Natural killer cell treated with Interleukin-12 subunit alpha and Interleukin-12 subunit beta and Interleukin-15 and Interleukin-18, amount 100 ng/mL, for 72 hours (primary cell): ENCODE results near the gene ATP6AP2. TPM values are rescaled to one million over a fixed set of nuclear protein-coding genes. Genes with fewer than 3 reads are reported as not detected.

Source experiments
- ATAC-seq, 2 donors: fragments of 150-1000 bp; cut with Tn5 transposase in 1 of 2; sonication (Bioruptor Pico), chemical (Tn5 transposase) in 1 of 2; 2 replicates each; pipeline ENCODE4 v1.10.0; 2021
- DNase-seq: peaks from one replicate; pipeline ENCODE4 v3.0.0; 2022; ENCODE audit warnings: low spot score
- H3K27ac Mint-ChIP-seq, 2 donors: 1 replicate in 1 of 2; 2 replicates in 1 of 2; pipeline ENCODE4 v1.8.0; 2022; ENCODE audit warnings: mixed read lengths in 2 of 2, mild to moderate bottlenecking in 1 of 2, moderate library complexity in 1 of 2
- H3K27me3 Mint-ChIP-seq, 2 donors: 1 replicate in 1 of 2; 2 replicates in 1 of 2; pipeline ENCODE4 v1.8.0; 2022; ENCODE audit warnings: mixed read lengths in 2 of 2
- H3K36me3 Mint-ChIP-seq: one replicate; pipeline ENCODE4 v1.8.0; 2022; ENCODE audit warnings: mixed read lengths
- H3K4me1 Mint-ChIP-seq, 2 donors: 1 replicate in 1 of 2; 2 replicates in 1 of 2; pipeline ENCODE4 v1.8.0; 2022; ENCODE audit warnings: low read depth in 2 of 2, mixed read lengths in 2 of 2, mild to moderate bottlenecking in 1 of 2
- H3K4me3 Mint-ChIP-seq: one replicate; pipeline ENCODE4 v1.8.0; 2022; ENCODE audit warnings: mixed read lengths
- H3K9me3 Mint-ChIP-seq: 2 replicates; pipeline ENCODE4 v1.8.0; 2022; ENCODE audit warnings: mixed read lengths
- total RNA-seq, 2 donors: library from RNA; stranded (reverse); gene quantifications; one replicate each; pipeline ENCODE4 v1.2.3, GENCODE V29; 2022

ATP6AP2 gene, protein sequence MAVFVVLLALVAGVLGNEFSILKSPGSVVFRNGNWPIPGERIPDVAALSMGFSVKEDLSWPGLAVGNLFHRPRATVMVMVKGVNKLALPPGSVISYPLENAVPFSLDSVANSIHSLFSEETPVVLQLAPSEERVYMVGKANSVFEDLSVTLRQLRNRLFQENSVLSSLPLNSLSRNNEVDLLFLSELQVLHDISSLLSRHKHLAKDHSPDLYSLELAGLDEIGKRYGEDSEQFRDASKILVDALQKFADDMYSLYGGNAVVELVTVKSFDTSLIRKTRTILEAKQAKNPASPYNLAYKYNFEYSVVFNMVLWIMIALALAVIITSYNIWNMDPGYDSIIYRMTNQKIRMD
- 10 to 100 TPM; 49.5 to 80.0 TPM for total RNA-seq

DNA sequence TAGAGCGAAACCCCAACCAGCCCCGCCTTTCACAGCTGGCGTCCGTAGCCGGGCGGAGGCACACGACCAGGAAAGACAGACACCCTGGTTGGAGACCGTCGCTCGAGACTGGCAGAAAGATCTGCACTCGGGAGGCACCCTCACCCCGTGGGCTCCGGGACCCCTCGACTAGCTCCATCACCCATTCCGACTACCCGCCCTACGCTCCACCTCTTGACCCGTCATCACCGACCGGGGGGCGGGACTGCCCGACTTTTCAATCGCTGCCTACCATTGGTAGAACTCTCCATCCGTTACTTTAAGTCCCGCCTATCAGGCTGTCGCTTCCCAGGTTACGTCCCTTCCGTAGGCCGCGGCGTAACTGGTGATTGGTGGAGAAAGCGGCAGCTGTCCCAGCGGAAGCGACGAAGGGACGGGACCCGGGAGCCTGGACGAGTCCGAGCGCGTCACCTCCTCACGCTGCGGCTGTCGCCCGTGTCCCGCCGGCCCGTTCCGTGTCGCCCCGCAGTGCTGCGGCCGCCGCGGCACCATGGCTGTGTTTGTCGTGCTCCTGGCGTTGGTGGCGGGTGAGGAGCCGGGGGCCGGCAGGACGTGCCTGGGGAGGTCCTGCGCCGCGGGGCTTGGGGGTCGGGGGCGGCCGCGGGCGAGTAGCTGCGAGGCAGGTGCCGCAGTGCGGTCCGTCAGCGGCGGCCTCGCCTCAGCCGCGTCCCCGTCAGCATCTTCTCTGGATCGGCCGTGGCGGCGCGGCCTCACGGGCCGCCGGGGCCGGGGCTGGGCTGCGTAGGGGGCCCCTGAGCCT lies at the start of gene ATP6AP2:
Gene ATP6AP2 (plus strand): TSS at position 434 of the 799 bp plus-strand sequence. CDS start 96 bp downstream, at position 530.
- Mint-ChIP-seq H3K27me3 (peaks cover 0 to 15% of the 10 kb centered on the region in 2 donors), H3K36me3 (no peaks in the 10 kb centered on the region), H3K4me1 (peaks cover 25 to 26% of the 10 kb centered on the region in 2 donors), H3K9me3 (no peaks in the 10 kb centered on the region), H3K27ac (peak within 1 kb of the TSS; percentile 88 to 92), H3K4me3 (peak within 1 kb of the TSS; percentile 95)
- ATAC-seq, result peak; percentile 97 to 98
- peak; percentile 93 for DNase-seq

DNA sequence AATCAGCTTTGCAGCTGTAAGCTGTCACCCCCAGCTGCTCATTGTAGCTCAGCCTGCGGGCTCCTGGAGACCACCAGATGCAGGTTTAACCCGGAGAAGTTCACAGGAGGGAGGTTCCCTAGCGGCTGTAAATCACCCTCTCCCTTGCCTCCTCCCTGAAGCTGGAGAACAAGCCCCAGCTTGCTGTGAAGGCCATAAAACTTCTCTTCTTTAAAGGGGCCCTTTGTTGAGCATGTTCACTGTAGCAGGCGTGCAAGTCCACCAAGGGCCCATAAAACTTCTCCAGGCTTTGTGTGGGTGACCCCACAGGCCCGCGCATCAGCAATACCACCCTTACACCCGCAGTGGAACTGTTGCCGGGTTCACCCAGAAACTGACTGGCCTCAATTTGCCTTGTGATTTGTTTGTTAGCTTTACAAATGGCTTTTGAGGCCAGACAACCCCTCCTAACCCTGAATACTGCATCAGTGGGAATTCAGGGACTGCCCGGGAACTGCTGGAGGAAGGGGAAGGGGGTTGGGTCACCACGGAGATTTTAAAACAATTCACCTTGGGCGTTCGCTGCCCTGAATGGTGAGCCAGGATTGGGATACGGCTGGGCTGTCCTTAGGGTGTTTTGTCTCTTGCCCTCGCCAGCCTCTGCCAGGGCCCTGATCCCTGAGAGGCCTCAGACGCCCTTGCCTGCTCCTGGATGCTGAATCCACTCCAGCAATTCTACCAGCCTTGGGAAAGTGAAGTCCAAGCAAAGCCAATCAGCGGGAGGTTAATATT lies 49.5 kb upstream of the ATP6AP2 start:
- DNase-seq, result no peak
- H3K27me3 Mint-ChIP-seq, result peaks cover 0 to 33% of the 10 kb centered on the region in 2 donors
- no peaks in the 10 kb centered on the region for H3K9me3 Mint-ChIP-seq
- no peak for ATAC-seq
- no peak overlapping the region for H3K27ac Mint-ChIP-seq
- no peaks in the 10 kb centered on the region for H3K4me1 Mint-ChIP-seq
- H3K36me3 Mint-ChIP-seq, result no peaks in the 10 kb centered on the region
- no peak overlapping the region for H3K4me3 Mint-ChIP-seq

DNA sequence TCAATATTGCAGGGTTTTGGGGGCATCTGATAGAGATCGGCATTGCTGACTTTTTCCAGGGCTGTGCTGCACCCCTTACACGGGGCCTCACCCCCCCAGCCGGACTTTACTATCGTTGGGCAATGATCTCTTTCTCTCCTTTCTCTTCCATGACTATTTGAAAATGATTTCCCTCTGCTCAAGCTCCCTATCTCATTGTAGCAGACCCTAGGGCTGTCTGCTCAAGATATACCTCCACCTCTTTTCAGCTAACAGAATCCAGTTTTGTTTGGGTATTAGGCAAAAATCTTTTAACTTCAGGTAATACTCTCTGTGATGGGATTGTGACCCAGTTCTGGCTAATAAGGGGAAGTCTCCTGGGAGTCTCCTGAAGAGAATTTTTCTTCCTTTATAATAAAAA lies 43.5 kb upstream of the ATP6AP2 start:
- DNase-seq (no peak), ATAC-seq (no peak)
- no peak overlapping the region for H3K4me3 Mint-ChIP-seq
- peaks cover 14 to 21% of the 10 kb centered on the region in 2 donors for H3K4me1 Mint-ChIP-seq
- H3K9me3 Mint-ChIP-seq, result no peaks in the 10 kb centered on the region
- H3K36me3 Mint-ChIP-seq, result no peaks in the 10 kb centered on the region
- H3K27me3 Mint-ChIP-seq, result peaks cover 0 to 45% of the 10 kb centered on the region in 2 donors
- H3K27ac Mint-ChIP-seq, result no peak overlapping the region

DNA sequence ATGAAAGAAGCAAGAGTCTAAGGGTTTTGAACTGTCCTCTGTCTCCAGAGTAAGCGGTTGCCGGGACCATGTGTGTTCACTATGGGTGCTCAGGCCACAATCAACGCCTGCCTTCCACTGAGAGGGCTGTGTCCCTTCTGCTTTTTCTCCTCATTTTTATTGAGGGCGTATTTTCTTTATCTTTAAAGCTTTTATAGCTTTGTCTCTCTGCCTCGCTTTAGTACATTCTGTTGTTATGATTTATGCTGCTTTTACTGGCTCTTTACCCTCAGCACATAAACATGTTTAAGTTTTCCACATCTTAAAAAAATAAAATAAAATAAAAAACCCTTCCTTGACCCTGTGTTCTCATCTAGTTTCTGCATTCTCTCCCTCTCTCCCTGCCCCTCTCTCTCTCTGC lies 42.4 kb upstream of the ATP6AP2 start:
- ATAC-seq (no peak), DNase-seq (no peak)
- no peaks in the 10 kb centered on the region for H3K9me3 Mint-ChIP-seq
- H3K36me3 Mint-ChIP-seq, result no peaks in the 10 kb centered on the region
- H3K27ac Mint-ChIP-seq, result no peak overlapping the region
- no peak overlapping the region for H3K4me3 Mint-ChIP-seq
- peaks cover 14 to 21% of the 10 kb centered on the region in 2 donors for H3K4me1 Mint-ChIP-seq
- H3K27me3 Mint-ChIP-seq, result peaks cover 0 to 42% of the 10 kb centered on the region in 2 donors

DNA sequence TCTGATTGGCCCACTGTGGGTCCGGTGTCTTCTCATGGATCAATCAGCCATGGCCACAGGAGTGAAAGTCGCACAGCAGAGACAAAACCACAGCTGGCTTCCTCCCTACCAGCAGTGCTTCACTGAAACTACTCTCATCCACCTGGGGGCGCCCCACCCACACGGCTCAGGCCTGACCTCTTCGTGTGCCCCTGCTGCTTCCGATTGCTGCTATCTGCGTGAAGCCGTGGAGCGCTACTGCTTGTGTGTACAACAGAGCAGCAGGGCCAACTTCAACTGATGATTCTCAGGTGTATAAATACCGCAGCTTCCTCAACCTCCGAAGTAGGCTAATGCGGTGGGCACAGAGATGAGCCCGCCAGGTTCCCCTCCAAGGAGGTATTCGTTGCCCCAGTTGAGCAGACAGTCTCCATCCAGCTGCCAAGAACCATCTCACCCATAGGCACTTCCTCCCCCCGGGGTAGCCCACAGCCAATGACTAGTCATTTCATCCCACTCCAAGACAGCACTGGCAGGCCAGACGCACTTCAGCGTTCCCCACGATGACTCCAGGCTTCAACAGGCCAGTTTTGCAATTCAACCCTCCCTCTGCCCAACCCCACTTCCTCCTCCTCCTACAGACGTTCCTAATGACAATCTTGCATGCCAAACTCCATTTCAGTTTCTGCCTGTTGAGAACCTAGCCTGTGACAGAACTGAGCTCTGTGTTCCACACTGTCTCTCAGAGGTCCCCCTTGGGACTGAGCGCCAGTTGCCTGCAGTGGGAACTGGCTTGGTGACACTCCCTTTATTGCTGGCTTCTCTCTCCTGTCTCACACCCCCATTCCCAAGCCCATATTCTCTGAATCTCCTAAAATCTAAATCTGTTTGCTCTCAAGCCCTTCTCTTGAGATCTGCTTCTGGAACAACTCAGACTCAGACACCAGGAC lies 41.3 kb upstream of the ATP6AP2 start:
- Mint-ChIP-seq H3K36me3 (no peaks in the 10 kb centered on the region), H3K27ac (peak overlapping the region; percentile 9 to 33), H3K27me3 (peaks cover 0 to 38% of the 10 kb centered on the region in 2 donors), H3K9me3 (no peaks in the 10 kb centered on the region), H3K4me1 (peaks cover 20 to 28% of the 10 kb centered on the region in 2 donors), H3K4me3 (peak overlapping the region; percentile 67)
- ATAC-seq (peak; percentile 74 to 92), DNase-seq (no peak)

DNA sequence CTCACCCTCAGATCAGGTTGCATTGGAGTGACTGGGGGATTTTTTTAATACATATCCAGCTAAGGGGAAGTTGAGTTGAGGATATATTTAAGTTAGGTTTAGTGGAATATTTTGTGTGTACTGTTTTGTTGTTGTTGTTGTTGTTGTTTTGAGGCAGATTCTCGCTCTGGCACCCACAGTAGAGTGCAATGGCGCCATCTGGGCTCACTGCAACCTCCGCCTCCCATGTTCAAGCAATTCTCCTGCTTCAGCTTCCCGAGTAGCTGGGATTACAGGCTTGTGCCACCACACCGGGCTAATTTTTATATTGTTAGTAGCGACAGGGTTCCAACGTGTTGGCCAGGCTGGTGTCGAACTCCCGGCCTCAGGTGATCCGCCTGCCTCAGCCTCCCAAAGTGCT lies 38.6 kb upstream of the ATP6AP2 start:
- no peak for DNase-seq
- Mint-ChIP-seq H3K9me3 (no peaks in the 10 kb centered on the region), H3K4me3 (no peak overlapping the region), H3K27me3 (peaks cover 0 to 31% of the 10 kb centered on the region in 2 donors), H3K4me1 (peaks cover 20 to 28% of the 10 kb centered on the region in 2 donors), H3K27ac (no peak overlapping the region), H3K36me3 (no peaks in the 10 kb centered on the region)
- no peak for ATAC-seq

DNA sequence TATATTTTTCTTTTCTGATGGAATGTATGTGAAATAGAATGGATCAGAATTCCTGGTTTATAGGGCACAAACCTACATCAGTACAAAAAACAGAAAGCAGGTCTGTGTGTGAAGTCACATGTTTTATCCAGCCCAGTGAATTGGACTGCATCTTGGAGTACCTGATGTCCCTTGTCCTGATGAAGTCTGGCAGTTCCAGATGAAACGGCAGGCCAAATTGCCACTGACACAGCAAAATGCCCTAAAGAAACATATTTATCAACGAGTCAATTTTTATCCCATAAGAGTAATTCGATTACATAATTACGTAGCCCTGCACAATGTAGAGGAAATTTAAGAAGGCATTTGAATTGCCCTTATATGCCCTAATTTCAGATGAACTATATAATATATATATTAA lies 37.8 kb upstream of the ATP6AP2 start:
- ATAC-seq, result no peak
- H3K27me3 Mint-ChIP-seq, result peaks cover 0 to 27% of the 10 kb centered on the region in 2 donors

DNA sequence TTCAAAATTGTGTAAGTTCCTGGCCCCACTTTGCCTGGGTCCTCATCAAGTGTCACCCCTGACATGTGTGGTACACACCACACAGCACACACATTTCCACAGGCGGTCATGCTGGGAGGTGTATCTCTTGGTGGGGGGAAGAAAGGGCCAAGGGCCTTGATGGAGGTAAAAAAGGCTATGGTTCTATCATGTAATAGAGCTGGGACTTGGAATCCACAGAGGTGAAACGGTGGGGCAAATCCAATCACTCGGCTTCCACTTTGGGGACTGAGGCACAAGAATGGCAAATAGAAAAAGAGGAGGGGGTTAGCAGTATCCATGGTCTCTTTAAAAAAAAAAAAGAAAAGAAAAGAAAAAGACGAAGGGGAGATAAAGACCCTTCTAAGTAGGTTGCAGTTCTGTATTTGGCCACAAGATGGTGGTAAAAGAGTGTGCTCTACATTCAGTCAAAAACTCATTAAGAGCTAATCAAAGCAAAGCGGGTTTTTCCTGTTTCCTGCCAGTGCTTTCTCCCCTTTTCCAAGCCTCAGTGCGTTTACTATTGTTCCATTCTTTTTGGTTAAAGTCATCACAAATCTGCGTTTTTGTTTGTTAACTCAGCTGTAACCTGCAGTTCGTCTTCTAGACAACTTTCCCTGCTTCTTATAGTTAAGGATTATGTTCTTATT lies 37.0 kb upstream of the ATP6AP2 start:
- Mint-ChIP-seq H3K4me3 (no peak overlapping the region), H3K27ac (no peak overlapping the region), H3K9me3 (no peaks in the 10 kb centered on the region), H3K4me1 (peaks cover 20 to 25% of the 10 kb centered on the region in 2 donors), H3K36me3 (no peaks in the 10 kb centered on the region), H3K27me3 (peaks cover 0 to 21% of the 10 kb centered on the region in 2 donors)
- no peak for DNase-seq
- no peak for ATAC-seq

More for the DNA sequence above, 37.8 kb upstream of the ATP6AP2 start:
- no peak for DNase-seq
- H3K27ac Mint-ChIP-seq, result no peak overlapping the region
- no peaks in the 10 kb centered on the region for H3K36me3 Mint-ChIP-seq
- peaks cover 20 to 28% of the 10 kb centered on the region in 2 donors for H3K4me1 Mint-ChIP-seq
- H3K9me3 Mint-ChIP-seq, result no peaks in the 10 kb centered on the region
- no peak overlapping the region for H3K4me3 Mint-ChIP-seq

DNA sequence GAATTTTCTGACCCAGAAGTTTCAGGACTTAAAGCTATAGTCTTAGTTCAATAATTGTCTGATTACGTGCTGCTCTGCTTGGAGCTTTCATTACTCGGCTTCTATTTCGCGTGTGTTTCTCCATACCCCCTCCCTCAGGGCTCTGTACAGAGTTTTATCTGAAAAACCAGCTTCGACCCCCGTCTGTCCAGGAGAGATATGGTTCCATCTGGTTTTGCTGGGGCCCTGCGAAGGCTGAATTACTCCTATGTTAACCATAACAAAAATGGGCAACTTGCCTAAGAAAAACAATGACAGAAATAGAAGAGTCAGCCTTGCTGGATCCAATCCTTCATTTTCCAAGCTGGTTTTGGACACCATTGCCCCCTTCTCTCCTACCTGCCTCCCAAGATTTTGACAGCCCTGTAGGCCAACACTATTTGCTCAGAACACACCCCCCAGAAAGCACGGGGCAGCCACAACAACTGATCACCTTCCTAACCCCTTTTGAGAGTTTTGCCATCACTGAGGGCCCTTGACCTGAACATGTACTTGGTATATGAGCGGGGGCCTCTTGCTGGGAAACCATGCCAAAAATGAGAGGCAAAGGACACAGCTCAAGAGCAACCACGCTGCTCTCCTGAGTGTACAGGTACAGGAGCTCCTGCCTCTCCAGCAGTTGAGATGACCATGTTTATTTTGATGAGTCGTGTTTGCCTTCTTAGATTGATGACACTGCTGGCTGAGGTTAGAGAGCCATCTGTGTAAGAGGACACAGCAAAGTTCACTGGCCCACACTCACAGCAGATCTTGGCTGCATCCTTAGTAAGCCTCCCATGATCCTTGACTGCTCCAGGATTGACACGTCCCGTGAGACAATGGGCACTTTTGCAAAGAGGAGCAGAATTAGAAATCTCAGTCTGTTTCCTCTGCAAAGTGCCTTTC lies 36.2 kb upstream of the ATP6AP2 start:
- Mint-ChIP-seq H3K4me3 (no peak overlapping the region), H3K4me1 (peaks cover 13 to 17% of the 10 kb centered on the region in 2 donors), H3K36me3 (no peaks in the 10 kb centered on the region), H3K9me3 (no peaks in the 10 kb centered on the region), H3K27me3 (peaks cover 0 to 14% of the 10 kb centered on the region in 2 donors), H3K27ac (no peak overlapping the region)
- ATAC-seq, result no peak
- DNase-seq, result no peak

DNA sequence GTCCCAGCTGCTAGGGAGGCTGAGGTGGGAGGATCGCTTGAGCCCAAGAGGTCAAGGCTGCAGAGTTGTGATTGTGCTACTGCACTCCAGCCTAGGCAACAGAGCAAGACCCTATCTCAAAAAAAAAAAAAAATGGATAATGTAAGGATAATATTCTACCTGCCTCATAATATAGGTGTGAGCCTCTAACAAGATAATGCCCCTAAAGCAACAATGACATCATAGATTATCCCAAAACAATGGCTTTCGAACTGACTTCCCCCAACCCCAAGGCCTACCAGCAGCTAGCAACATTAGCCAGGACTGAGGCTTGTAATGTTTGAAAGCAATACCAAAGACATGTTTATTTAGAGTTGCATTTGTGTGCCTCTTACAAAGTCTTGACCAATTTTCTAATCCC lies 33.9 kb upstream of the ATP6AP2 start:
- H3K9me3 Mint-ChIP-seq, result no peaks in the 10 kb centered on the region

DNA sequence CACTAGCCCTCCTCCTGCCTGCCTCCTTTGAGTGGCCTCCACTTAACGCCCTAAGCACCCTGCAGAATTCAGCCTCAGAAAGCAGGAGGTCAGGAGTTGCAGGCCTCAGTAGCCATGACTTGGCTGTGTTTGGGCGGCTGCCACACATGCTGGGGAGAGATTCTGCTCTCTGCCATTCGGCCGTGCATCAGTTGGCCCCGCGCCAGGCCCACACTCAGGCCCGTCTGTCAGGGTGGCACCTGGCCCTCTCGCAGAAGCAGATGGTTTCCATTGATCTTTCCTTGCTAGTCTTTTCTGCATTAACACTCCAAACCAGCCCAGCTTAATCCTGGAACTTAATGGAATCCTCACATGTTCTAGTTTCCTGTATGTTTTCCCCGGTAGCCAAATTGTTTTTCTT lies 30.7 kb upstream of the ATP6AP2 start:
- no peak for ATAC-seq
- Mint-ChIP-seq H3K9me3 (no peaks in the 10 kb centered on the region), H3K27me3 (peaks cover 0 to 24% of the 10 kb centered on the region in 2 donors), H3K4me1 (no peaks in the 10 kb centered on the region), H3K4me3 (no peak overlapping the region), H3K36me3 (no peaks in the 10 kb centered on the region), H3K27ac (no peak overlapping the region)
- no peak for DNase-seq

More for the DNA sequence above, 33.9 kb upstream of the ATP6AP2 start:
- H3K4me1 Mint-ChIP-seq, result peaks cover 6 to 7% of the 10 kb centered on the region in 2 donors
- no peak overlapping the region for H3K27ac Mint-ChIP-seq
- no peak for DNase-seq
- ATAC-seq, result no peak
- H3K4me3 Mint-ChIP-seq, result no peak overlapping the region
- H3K36me3 Mint-ChIP-seq, result no peaks in the 10 kb centered on the region
- H3K27me3 Mint-ChIP-seq, result peaks cover 0 to 11% of the 10 kb centered on the region in 2 donors
